Gastrocnemius medialis (tissue), 4 donors: ENCODE data around the gene FHIP1B.

Source experiments
- POLR2A ChIP-seq, 2 donors: fragments of 450-650 bp; IDR thresholded peaks; one replicate each; pipeline ENCODE4 v1.6.1; 2017; ENCODE audit warnings: antibody characterized with exemption in 2 of 2, mild to moderate bottlenecking in 2 of 2, moderate library complexity in 2 of 2
- TF ChIP-seq, protein P1 (sequence below), 5 experiments: fragments of 450-650 bp in 3 of 5; fragments of 200-600 bp in 2 of 5; sonication (generic) in 2 of 5; IDR thresholded peaks in 4 of 5; conservative IDR thresholded peaks in 1 of 5; 1 replicate in 4 of 5; 2 replicates in 1 of 5; pipeline ENCODE4 v1.5.1; 2016 to 2019; ENCODE audit warnings: antibody characterized with exemption in 5 of 5, mild to moderate bottlenecking in 3 of 5, moderate library complexity in 3 of 5

- TF ChIP-seq, protein P1, sequence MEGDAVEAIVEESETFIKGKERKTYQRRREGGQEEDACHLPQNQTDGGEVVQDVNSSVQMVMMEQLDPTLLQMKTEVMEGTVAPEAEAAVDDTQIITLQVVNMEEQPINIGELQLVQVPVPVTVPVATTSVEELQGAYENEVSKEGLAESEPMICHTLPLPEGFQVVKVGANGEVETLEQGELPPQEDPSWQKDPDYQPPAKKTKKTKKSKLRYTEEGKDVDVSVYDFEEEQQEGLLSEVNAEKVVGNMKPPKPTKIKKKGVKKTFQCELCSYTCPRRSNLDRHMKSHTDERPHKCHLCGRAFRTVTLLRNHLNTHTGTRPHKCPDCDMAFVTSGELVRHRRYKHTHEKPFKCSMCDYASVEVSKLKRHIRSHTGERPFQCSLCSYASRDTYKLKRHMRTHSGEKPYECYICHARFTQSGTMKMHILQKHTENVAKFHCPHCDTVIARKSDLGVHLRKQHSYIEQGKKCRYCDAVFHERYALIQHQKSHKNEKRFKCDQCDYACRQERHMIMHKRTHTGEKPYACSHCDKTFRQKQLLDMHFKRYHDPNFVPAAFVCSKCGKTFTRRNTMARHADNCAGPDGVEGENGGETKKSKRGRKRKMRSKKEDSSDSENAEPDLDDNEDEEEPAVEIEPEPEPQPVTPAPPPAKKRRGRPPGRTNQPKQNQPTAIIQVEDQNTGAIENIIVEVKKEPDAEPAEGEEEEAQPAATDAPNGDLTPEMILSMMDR (IDR thresholded peaks at IDR 0.05 in 4 of 5, conservative IDR thresholded peaks at IDR 0.05 in 1 of 5), result no peak
- TF ChIP-seq POLR2A (IDR thresholded peaks at IDR 0.05), result no peak
These were observed 42.7 kb downstream of the FHIP1B start for GRCh38 chr11:6191742-6192141.
